ENCODE results near the gene TTLL13.

GRCh38 chr15:90205886-90206285 is 43.5 kb upstream of the TTLL13 start:
- TF ChIP-seq, protein P1, sequence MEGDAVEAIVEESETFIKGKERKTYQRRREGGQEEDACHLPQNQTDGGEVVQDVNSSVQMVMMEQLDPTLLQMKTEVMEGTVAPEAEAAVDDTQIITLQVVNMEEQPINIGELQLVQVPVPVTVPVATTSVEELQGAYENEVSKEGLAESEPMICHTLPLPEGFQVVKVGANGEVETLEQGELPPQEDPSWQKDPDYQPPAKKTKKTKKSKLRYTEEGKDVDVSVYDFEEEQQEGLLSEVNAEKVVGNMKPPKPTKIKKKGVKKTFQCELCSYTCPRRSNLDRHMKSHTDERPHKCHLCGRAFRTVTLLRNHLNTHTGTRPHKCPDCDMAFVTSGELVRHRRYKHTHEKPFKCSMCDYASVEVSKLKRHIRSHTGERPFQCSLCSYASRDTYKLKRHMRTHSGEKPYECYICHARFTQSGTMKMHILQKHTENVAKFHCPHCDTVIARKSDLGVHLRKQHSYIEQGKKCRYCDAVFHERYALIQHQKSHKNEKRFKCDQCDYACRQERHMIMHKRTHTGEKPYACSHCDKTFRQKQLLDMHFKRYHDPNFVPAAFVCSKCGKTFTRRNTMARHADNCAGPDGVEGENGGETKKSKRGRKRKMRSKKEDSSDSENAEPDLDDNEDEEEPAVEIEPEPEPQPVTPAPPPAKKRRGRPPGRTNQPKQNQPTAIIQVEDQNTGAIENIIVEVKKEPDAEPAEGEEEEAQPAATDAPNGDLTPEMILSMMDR (IDR thresholded peaks at IDR 0.05 in 8 of 11, conservative IDR thresholded peaks at IDR 0.05 in 3 of 11), result no peak
- TF ChIP-seq POLR2AphosphoS5 (IDR thresholded peaks at IDR 0.05), result no peak
- no peak for TF ChIP-seq POLR2A (IDR thresholded peaks at IDR 0.05)

Data from spleen (tissue), 7 donors.